GM21423 (cell line): Measurements from ENCODE around the gene MMP24OS.
"Not testable (repeated sequence)": the region's sequence is repeated elsewhere in the genome, so short reads cannot be mapped to it uniquely, and the experiment has no call there.

Experiments
- ATAC-seq: cut with Tn5 transposase; IDR thresholded peaks from one replicate; pipeline ENCODE4 v1.9.1; 2021; ENCODE audit warnings: mild to moderate bottlenecking, moderate library complexity; ENCODE audit not compliant: unreplicated experiment

Gene MMP24OS

DNA sequence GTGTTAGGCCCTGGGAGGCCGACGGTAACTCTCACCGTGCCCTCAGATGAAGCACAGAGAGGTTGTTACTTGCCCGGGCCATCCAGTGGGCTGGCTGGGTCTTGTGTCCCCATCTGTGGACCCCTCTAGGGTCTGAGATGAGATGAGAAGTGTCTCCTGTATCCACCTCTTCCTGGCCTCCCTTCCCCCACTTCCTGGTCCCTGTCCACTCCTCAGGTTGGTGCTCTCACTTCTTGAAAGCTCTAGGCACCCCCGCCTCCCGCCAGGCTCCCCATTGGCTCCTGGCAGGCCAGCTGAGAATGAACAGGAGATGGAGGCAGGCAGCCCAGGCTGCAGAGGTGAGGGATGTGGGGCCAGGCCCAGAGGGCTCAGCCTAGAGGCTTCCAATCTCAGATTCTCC lies 1.5 kb downstream of the MMP24OS start:
- ATAC-seq: no peak

DNA sequence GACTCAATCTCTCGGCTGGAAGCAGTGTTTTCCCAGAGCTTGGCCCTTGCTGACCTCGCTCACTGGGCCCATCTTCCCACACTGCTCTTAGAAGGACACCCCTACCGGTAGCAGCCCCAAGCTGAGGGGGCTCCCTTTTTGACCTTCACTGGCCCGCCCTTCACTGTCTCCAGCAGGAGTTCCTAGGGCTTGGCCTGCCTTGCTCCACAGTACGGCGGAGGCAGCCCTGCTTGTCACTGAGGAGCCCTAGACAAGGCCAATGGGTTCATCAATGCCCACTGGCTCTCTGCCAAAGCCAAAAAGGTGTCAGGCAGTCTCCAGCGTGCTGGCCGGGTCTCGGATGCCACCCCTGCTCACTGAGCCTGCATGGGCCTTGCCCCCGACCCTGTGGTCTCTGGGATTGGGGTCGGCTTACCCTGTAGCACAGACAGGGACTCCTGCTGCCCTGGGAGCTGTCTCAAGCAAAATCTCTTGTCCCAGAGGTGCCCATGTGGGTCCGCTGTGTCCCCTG lies 2.1 kb downstream of the MMP24OS start:
- no peak for ATAC-seq

DNA sequence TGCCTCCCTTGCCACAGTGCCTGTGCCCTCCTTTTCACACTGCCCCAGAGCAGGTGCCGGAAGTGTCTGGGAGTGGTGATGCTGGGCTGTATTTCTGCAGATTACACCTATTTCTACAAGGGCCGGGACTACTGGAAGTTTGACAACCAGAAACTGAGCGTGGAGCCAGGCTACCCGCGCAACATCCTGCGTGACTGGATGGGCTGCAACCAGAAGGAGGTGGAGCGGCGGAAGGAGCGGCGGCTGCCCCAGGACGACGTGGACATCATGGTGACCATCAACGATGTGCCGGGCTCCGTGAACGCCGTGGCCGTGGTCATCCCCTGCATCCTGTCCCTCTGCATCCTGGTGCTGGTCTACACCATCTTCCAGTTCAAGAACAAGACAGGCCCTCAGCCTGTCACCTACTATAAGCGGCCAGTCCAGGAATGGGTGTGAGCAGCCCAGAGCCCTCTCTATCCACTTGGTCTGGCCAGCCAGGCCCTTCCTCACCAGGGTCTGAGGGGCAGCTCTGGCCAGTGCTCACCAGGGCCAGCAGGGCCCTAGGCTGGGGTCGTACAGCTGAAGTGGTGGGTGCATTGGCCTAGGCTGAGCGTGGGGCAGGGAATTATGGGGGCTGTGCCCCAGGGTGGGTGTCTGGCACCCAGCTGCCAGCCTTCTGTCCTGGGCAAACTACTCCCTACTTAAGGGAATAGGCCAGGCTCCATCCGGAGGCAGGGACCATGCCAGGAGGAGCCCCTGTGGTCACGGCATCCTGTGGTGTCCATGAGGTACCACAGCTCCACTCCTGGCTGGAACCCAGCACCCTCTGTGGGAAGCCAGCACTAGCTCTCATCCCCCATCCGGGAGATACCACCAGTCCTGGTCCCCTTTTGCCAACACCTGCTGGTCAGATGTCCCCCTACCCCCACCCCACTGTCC lies 3.5 kb downstream of the MMP24OS start:
- ATAC-seq: no peak

DNA sequence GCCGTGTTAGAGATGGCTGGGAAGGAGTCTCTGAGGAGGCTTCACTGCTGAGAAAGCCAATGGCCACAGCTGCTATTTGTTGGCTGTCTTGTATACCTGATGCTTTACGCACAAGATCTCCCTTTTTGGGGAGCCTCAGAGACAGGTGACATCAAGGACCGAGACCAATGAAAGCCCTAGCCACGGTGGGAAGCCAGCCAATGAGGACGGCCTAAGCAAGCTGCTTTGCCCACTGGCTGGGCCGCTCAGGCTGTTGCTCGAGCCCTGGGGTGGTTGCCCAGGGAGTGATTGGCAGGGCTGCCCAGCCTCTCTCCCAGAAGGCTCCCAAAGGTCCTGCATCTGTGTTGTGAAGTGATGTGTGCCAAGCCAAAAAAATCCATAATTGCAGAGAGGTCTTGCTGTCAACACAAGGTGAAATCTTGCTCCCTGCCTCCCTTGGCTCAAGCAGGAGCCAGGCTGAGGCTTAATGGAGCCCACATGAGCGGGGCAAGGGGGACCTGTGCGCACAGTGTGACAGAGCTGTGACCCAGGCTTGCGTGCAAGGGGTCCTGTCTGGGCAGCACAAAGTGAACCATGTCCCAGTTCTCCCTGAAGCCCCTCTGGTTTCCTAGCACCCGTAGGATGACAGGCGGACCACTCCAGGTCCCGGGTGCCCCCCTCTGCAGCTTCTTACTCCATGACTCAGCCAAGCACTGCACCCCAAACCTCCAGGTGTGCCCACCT lies 4.3 kb downstream of the MMP24OS start:
- no peak for ATAC-seq

DNA sequence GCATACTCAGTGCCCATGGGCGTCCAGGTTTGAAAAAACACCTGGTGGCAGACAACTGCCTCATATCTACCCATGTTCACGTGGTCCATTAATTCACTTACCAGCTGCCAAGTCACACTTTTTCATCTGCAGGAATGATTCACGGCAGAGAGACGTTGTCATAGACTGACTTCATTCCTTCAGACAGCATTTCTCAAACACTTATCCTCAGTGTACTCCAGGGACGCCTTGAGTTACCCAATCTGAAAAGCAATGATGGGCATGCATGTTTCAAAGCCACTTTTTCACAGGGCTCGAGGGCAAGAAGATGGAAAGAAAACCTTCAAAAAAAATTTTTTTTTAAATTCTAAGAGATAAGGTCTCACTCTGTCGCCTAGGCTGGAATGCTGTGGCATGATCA lies 6.0 kb downstream of the MMP24OS start:
- no peak for ATAC-seq

DNA sequence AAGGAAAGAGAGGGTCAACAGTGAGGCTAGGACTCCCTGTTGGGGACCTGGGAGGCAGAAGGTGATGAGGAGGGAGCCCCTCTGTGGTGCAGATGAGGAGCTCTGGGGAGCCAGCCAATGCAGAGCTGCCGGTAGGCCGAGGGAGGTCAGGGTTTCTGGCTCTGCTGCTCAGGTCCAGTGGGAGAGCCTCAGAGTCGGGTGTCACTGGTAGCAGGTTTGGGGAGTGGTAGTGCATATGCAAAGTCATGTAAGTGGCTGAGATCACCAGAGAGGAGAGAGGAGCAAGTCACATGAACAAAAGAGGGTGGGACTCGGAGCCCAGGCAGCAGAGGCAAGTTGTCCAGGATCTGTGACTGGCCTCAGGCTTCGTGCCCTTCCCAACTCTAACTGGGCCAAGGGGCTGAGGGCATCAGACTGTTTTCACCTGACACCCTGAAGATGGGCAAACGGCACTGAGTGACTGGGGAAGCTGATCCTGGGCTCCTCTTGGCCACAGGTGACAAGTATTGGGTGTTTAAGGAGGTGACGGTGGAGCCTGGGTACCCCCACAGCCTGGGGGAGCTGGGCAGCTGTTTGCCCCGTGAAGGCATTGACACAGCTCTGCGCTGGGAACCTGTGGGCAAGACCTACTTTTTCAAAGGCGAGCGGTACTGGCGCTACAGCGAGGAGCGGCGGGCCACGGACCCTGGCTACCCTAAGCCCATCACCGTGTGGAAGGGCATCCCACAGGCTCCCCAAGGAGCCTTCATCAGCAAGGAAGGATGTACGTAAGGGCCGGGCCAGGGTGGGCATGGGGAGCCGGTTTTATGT lies 6.6 kb downstream of the MMP24OS start:
- no peak for ATAC-seq

DNA sequence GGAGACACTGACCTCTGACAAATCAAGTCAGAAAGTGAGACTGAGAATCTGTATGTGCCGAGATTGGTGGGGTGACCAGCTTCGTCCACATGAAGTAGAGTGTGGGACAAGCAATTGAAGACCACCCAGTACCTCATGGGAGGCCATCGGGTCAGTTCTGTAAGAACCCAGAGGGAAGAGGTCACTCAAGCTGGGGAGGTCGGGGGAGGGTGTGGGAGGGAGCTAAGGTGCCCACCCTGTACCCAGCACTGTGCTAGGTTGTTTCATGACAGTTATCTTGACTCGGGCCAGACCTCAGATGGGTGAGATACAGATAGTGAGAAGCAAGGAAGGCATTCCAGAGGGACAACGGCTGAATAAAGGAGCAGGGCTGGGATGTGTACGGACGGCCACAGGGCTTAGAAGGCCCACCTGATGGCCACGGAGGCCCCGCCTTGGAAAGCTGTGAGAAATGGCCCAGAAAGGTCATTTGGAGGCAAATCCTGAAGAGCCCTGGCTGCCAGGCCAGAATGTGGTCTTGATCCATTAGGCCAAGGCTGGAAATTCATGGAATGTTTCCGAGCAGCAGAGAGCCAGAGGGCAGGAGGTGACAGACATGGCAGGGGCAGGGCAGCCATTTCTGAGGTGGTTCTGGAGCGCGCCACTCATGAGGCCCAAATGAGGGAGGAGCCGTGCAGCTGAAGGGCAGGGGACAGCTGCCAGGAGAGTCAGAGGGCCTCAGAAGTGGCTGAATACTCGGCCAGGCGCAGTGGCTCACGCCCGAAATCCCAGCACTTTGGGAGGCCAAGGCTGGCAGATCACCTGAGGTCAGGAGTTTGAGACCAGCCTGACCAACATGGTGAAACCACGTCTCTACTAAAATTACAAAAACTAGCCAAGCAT lies 7.7 kb downstream of the MMP24OS start:
- ATAC-seq: no peak

DNA sequence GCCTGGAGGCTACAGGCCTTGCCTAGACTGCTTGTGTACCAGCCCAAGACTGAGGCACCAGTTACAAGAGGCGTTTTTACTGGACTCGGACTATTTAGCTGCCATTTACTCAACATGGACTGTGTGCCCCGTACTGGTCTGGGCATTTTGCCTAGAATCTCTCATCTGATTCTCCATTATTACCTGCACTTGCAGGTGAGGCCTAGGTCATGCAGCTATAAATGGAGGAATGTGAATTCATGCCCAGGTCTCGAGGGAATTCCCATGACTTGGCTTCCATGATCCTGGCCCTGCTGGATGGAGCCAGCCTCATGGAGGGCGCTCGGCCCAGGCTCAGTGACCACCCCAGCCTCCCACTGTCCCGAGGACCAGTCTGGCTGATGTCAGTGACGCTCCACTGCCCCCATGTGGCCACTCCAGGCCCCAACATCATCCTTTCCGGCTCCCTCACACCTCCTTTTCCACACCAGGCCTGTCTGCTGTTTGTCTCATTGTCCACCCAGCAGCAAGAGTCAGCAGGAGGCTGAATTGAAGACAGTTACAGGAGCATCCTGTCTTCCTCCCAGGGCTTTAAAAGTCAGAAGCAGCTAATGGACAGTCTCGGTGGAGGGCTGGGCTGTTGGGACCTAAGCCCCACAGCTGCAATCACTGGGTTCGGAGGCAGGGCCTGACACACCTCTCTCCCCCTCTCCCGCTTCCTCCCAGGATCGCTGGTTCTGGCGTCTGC lies 8.7 kb downstream of the MMP24OS start:
- no peak for ATAC-seq

DNA sequence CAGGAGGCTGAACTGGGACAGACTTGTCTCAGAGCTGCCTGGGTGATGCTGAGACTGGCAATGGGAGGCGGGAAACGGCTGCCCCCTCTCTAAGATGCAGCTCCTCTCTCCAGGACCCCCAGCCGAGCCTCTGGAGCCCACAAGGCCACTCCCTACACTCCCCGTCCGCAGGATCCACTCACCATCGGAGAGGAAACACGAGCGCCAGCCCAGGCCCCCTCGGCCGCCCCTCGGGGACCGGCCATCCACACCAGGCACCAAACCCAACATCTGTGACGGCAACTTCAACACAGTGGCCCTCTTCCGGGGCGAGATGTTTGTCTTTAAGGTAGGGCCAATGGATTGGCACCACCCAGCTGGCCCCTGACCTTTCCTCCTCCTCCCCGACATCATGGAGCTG lies 10.8 kb downstream of the MMP24OS start:
- no peak for ATAC-seq

DNA sequence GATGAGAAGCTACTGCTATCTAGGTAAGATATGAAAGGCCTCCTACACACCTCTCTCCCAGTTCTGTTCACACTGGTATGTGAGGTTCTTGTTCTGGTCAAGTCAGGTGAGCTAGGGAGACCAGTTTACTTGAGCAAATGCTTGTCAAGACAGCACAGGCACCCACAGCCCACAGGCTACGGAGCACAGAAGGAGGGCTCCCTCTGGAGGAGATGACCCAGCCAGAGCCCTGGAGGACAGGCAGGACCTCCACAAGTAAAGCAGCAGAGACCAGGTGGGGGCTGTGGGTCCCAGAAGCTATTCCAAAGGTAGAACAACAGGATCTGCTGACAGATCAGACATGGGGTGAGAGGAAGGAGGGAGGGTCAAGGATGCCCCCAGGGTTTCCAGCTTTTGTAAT lies 13.2 kb downstream of the MMP24OS start:
- ATAC-seq: no peak

DNA sequence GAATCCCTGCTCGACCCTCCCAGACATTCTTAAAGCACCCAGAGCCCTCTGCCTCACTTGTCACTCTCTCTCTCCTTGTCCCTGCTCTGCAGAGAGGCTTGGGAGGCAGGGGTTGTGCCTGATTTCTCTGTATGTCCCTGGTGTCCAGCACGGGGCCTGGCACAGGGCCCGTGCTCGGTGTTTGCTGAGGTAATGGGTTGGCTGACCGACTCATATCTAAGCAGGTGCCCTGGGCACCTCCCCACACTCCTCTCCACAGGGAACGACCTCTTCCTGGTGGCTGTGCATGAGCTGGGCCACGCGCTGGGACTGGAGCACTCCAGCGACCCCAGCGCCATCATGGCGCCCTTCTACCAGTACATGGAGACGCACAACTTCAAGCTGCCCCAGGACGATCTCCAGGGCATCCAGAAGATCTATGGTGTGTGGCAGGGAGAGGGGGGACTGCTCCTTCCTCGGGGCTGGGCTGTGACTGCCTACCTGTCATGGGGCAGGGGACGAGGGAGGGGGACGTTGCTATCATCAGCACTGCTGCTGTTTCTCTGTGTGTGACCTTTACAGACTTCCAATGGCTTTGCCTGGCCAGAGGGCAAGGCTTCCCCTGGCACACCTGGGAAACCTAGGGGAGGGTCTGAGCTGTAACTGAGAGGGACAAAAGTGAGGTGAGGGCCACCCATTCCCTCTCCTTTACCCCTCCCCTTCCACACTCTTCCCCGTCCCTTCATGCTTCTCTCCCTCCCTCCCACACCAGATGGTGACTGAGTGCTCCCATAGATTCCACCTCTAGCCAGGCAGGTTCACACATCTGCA lies 14.2 kb downstream of the MMP24OS start:
- no peak for ATAC-seq

DNA sequence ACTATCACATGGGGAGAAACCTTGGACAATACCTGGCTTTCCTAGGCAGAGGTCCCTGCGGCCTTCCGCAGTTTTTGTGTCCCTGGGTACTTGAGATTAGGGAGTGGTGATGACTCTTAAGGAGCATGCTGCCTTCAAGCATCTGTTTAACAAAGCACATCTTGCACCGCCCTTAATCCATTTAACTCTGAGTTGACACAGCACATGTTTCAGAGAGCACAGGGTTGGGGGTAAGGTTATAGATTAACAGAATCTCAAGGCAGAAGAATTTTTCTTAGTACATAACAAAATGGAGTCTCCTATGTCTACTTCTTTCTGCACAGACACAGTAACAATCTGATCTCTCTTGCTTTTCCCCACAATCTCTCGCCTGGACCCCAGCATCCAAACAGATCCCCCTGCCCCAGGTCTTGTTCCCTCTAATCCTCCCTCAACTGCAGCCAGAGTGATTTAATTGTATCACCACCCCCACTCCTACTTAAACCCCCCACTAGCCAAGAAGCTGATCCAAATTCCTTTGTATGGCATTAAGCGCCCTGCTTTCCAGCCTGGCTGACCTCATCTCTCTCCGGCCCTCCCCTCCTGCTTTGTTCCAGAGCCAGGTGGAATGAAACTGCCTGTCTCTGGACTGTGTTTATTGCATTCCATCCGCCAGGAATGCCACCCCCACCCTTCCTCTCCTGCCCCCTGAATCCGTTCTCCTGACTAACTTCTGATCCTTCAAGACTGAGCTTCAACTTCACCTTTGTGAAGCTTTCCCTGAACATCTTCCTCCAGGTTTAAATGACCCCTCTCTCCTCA lies 15.0 kb downstream of the MMP24OS start:
- not testable (repeated sequence) for ATAC-seq

DNA sequence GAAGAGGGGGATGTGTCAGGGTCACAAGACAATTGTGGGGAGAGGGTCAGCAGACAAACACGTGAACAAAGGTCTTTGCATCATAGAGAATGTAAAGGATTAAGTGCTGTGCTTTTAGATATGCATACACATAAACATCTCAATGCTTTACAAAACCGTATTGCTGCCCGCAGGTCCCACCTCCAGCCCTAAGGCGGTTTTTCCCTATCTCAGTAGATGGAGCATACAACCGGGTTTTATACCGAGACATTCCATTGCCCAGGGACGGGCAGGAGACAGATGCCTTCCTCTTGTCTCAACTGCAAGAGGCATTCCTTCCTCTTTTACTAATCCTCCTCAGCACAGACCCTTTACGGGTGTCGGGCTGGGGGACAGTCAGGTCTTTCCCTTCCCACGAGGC lies 15.6 kb downstream of the MMP24OS start:
- ATAC-seq: not testable (repeated sequence)

DNA sequence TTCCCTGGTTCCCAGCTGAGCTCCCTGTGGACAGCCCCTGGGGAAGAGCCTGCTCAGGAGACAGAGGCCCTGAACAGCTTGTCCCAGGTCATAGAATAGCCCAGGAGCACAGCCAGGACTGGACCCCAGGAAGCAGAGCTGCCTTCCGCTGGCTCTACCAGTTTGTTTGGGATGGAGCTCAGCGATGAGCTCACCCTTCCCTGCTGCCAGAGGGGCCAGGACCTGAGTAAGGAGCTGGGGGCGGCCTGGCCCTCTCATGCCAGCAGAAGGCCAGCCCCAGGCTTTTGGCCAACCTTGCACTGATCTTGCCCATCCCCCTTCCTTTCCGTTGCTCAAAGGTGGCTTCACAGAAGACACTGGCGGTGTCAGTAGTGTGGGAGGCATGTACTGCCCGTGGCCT lies 17.5 kb downstream of the MMP24OS start:
- ATAC-seq: no peak

DNA sequence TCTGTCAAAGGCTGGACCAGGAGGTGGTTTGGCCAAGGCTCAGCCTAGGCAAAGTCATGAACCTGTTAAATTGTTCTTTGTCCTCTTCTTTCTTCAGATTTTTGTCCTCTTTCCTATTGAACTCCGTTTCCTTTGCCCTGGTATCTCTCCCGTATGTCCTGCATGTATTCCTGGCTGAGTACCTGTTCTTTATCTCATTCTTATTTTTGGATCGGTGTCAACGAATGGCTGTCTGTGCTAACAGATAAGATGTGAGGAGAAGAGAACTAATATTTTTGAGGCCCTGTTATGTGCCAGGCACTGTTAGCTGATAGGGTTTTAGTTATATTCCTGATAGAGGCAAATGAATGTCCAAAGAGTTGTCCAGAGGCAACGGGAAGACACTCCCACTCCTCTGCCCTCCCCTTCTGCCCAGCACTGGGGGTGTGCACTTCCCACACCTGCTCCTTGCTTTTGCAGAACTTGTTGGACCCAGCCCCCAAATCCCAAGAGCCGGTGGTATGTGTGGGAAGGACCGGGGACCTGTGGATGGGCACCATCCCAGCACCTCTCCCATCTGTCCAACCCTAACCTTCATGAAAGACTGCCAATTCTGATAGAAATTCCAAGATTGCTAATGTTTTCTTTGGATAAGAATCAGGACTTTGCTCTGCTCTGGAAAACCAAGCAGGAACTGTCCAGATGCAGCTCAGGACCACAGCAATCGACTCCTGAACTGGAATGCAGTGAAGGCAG lies 20.6 kb downstream of the MMP24OS start:
- no peak for ATAC-seq

DNA sequence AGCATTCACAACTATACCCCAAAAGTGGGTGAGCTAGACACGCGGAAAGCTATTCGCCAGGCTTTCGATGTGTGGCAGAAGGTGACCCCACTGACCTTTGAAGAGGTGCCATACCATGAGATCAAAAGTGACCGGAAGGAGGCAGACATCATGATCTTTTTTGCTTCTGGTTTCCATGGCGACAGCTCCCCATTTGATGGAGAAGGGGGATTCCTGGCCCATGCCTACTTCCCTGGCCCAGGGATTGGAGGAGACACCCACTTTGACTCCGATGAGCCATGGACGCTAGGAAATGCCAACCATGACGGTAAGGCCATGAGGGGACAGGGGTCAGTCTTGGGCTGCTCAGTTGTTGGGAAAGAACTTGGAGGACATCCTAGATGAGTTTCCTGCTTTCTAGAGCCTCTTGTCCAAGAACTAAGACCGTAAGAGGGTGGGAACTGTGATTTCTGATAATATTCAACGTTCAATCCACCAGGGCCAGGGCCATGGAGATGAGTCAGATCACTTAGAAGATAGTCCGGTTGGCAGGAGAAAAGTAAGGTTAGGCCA lies 23.4 kb downstream of the MMP24OS start:
- no peak for ATAC-seq

DNA sequence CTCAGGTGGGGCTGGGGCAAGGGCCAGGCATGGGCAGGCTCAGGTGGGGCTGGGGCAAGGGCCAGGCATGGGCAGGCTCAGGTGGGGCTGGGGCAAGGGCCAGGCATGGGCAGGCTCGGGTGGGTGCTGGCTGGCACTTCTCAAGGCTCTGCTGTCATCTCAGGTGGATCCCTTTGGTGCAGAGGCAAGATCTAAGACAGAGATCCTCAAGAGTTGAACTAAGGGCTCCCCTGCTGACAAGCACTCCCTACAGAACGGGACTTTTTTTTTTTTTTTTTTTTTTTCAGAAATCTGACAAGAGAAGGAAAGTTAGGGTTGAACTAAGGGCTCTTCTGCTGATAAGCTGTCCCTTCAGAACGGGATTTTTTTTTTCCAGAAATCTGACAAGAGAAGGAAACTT lies 24.9 kb downstream of the MMP24OS start:
- ATAC-seq: no peak
